ENCODE measurements around the gene KCTD11. TPM values are rescaled to one million over a fixed set of nuclear protein-coding genes. Genes with fewer than 3 reads are reported as not detected.

Gene KCTD11
- total and polyA plus RNA-seq, 10 of the 15 experiments (the other 5 are each of a cell fraction or from before 2014, with no cell fraction given) = 0.05 to 7.3 (median 2.9) TPM

- TF ChIP-seq PRDM15 (CRISPR knock-in tag; IDR thresholded peaks at IDR 0.05) (no peak), NFYA (IDR thresholded peaks at IDR 0.05; ENCODE audit: borderline replicate concordance, low read depth, low read length) (no peak), EP300 (IDR thresholded peaks at IDR 0.05; ENCODE audit: borderline replicate concordance in 1 of 2, control insufficient read depth in 1 of 2, low read depth in 2 of 2, low read length in 2 of 2) (no peak), TCF7 (IDR thresholded peaks at IDR 0.05; ENCODE audit: borderline replicate concordance) (no peak)
Observed at GRCh38 chr17:7388856-7389255, 36.9 kb downstream of the KCTD11 start (continued).

GRCh38 chr17:7389924-7390910 is 38.3 kb downstream of the KCTD11 start:
- FAIRE-seq (no peak), DNase-seq (ENCODE audit: low read depth, low spot score) (no peak), ATAC-seq (no peak)
- POLR2A ChIA-PET = no interaction called here
- RAD21 ChIA-PET (ENCODE audit: unreplicated experiment) = no interaction called here
- intact Hi-C loops (cut with micrococcal nuclease; ENCODE audit: unreplicated experiment) = no loop called here
- Histone ChIP-seq H4K20me1 (ENCODE audit: control insufficient read depth, insufficient read depth) (no peaks in the 10 kb centered on the region), H3K27me3 (replicated peaks in 1 of 2; ENCODE audit: control insufficient read depth in 2 of 2, insufficient read depth in 2 of 2, low read length in 1 of 2) (no peaks in the 10 kb centered on the region), H3K9me3 (replicated peaks; ENCODE audit: control insufficient read depth, insufficient read depth, low read length) (no peaks in the 10 kb centered on the region), H3K9ac (ENCODE audit: control insufficient read depth, insufficient read depth, low read length) (no peak overlapping the region), H3K36me3 (ENCODE audit: control insufficient read depth in 2 of 2, insufficient read depth in 2 of 2, low read length in 1 of 2) (no peaks in the 10 kb centered on the region), H3K79me2 (ENCODE audit: control insufficient read depth, insufficient read depth, low read length) (peaks cover 2% of the 10 kb centered on the region), H2AFZ (ENCODE audit: control insufficient read depth, low read depth, low read length) (no peak overlapping the region), H3K4me2 (ENCODE audit: control insufficient read depth, insufficient read depth) (no peak overlapping the region), H3K4me1 (ENCODE audit: control insufficient read depth, insufficient read depth, low read length) (no peaks in the 10 kb centered on the region), H3K27ac (ENCODE audit: control insufficient read depth, insufficient read depth) (no peak overlapping the region), H3K4me3 (no peak overlapping the region)
- TF ChIP-seq HSF1 (IDR thresholded peaks at IDR 0.05; ENCODE audit: low read depth, low read length) (no peak), SUZ12 (IDR thresholded peaks at IDR 0.05; ENCODE audit: unreplicated experiment) (no peak), HDAC6 (IDR thresholded peaks at IDR 0.05; ENCODE audit: unreplicated experiment) (no peak), SIX5 (IDR thresholded peaks at IDR 0.05; ENCODE audit: low read depth, low read length, severe bottlenecking) (no peak), PRDM15 (CRISPR knock-in tag; IDR thresholded peaks at IDR 0.05) (no peak), ZNF217 (IDR thresholded peaks at IDR 0.05) (no peak), RAD51 (IDR thresholded peaks at IDR 0.05) (no peak)
- in situ Hi-C loops (cut with MboI) = no loop called here
- BruUV-seq (replicated peaks) = TSS peak; percentile 52
- SMC1A ChIA-PET (ENCODE audit: uncharacterized antibody, unreplicated experiment) = no interaction called here
- WGBS (ENCODE audit: insufficient coverage, insufficient replicate concordance, low lambda C conversion rate, missing lambda C conversion rate) = 86% methylated on average over 19 of the region's 19 CpGs
- CTCF ChIA-PET = no interaction called here

Data from GM12878 (cell line).